GM04504 (cell line): ENCODE data around the gene CDYL.
"Not testable (repeated sequence)": the region's sequence is repeated elsewhere in the genome, so short reads cannot be mapped to it uniquely, and the experiment has no call there.

Source experiments
- DNase-seq: peaks from one replicate; pipeline ENCODE4 v3.0.0-alpha.2; 2012; ENCODE audit warnings: low read depth

Gene CDYL

GRCh38 chr6:5004373-5005037 lies 228.3 kb downstream of the CDYL start:
- DNase-seq = no peak

- not testable (repeated sequence) for DNase-seq
Observed at GRCh38 chr6:5005038-5005433, 228.8 kb downstream of the CDYL start.
